ENCODE measurements around the gene RAC3. TPM values are rescaled to one million over a fixed set of nuclear protein-coding genes. Genes with fewer than 3 reads are reported as not detected.
A peak's percentile ranks its signal among the peaks of the same experiment; 100 is the strongest.

The RAC3 gene
- total RNA-seq, 4 donors from 2014 or later: 2.4 to 14.7 (median 5.4) TPM

DNA sequence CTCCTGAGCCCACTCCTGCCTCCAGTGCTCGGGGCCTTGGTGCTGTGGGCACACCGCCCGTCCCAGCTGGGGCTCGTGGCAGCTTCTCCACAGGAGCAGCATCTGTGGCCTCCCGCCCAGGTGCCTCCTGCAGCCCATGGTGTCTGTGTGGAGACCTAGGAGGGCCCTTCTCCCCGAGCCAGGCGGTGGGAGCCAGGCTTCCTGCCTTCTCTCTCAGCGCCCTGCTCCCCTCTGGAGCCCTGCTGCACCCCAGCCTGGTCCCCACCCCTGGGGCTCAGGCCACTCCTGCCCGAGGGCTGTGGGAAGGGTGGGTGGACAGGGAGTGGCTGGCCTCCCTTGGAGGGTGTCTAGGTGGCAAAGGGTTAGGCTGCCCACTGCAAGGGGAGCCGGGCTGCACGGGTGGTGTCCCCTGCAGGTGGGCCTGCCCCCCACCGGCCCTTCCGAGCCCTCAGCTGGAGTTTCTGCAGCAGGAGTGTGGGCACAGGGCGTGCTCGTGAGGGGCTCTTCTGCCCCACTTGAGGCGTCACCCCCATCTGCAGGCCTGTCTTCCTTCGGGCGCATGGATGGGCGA is 19.8 kb upstream of the RAC3 start:
- H3K9me3 ChIP-seq: no peaks in the 10 kb centered on the region
- TF ChIP-seq, protein P1, sequence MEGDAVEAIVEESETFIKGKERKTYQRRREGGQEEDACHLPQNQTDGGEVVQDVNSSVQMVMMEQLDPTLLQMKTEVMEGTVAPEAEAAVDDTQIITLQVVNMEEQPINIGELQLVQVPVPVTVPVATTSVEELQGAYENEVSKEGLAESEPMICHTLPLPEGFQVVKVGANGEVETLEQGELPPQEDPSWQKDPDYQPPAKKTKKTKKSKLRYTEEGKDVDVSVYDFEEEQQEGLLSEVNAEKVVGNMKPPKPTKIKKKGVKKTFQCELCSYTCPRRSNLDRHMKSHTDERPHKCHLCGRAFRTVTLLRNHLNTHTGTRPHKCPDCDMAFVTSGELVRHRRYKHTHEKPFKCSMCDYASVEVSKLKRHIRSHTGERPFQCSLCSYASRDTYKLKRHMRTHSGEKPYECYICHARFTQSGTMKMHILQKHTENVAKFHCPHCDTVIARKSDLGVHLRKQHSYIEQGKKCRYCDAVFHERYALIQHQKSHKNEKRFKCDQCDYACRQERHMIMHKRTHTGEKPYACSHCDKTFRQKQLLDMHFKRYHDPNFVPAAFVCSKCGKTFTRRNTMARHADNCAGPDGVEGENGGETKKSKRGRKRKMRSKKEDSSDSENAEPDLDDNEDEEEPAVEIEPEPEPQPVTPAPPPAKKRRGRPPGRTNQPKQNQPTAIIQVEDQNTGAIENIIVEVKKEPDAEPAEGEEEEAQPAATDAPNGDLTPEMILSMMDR (IDR thresholded peaks at IDR 0.05): no peak
- TF ChIP-seq EP300 (IDR thresholded peaks at IDR 0.05): no peak
- TF ChIP-seq POLR2A (IDR thresholded peaks at IDR 0.05): no peak
- DNase-seq (ENCODE audit: low spot score in 2 of 2): no peak
- H3K36me3 ChIP-seq: peaks cover 0 to 42% (median 0%) of the 10 kb centered on the region in 3 donors
- H3K27ac ChIP-seq: no peak overlapping the region
- no peaks in the 10 kb centered on the region for H3K27me3 ChIP-seq
- H3K4me3 ChIP-seq: no peak overlapping the region
- WGBS, 2 donors: 87 to 94% methylated on average over 17 to 19 of the region's 19 CpGs
- H3K4me1 ChIP-seq: peaks cover 0 to 29% (median 5%) of the 10 kb centered on the region in 4 donors

GRCh38 chr17:82012261-82012639 is 19.2 kb upstream of the RAC3 start:
- TF ChIP-seq POLR2A (IDR thresholded peaks at IDR 0.05): no peak
- no peak for TF ChIP-seq EP300 (IDR thresholded peaks at IDR 0.05)
- Histone ChIP-seq H3K27ac (peak overlapping the region in 1 of 4 donors; percentile 34), H3K4me3 (no peak overlapping the region), H3K36me3 (peaks cover 0 to 47% (median 0%) of the 10 kb centered on the region in 3 donors), H3K27me3 (no peaks in the 10 kb centered on the region), H3K9me3 (no peaks in the 10 kb centered on the region), H3K4me1 (peaks cover 0 to 24% (median 3%) of the 10 kb centered on the region in 4 donors)
- DNase-seq (ENCODE audit: low spot score in 2 of 2): no peak
- 51% methylated on average over 7 to 16 of the region's 20 CpGs for WGBS, 2 donors

- Histone ChIP-seq H3K27me3 (no peaks in the 10 kb centered on the region), H3K27ac (peak overlapping the region in 1 of 4 donors; percentile 34), H3K4me3 (no peak overlapping the region)
Measured at GRCh38 chr17:82012640-82013295, 18.7 kb upstream of the RAC3 start.

GRCh38 chr17:82013341-82013740 is 18.1 kb upstream of the RAC3 start:
- no peak overlapping the region for H3K4me3 ChIP-seq
- H3K27me3 ChIP-seq: no peaks in the 10 kb centered on the region
- 64 to 79% methylated on average over 13 to 22 of the region's 22 CpGs for WGBS, 2 donors

More at GRCh38 chr17:82012640-82013295, 18.7 kb upstream of the RAC3 start:
- Histone ChIP-seq H3K36me3 (peaks cover 0 to 52% (median 0%) of the 10 kb centered on the region in 3 donors), H3K4me1 (peaks cover 0 to 19% (median 3%) of the 10 kb centered on the region in 4 donors), H3K9me3 (no peaks in the 10 kb centered on the region)
- no peak for DNase-seq (ENCODE audit: low spot score in 2 of 2)
- TF ChIP-seq POLR2A (IDR thresholded peaks at IDR 0.05): no peak
- TF ChIP-seq, protein P1 (IDR thresholded peaks at IDR 0.05): no peak
- TF ChIP-seq EP300 (IDR thresholded peaks at IDR 0.05): no peak
- WGBS, 2 donors: 72 to 90% methylated on average over 7 to 16 of the region's 19 CpGs

GRCh38 chr17:82013772-82014321 is 17.6 kb upstream of the RAC3 start:
- H3K27ac ChIP-seq: no peak overlapping the region
- no peak overlapping the region for H3K4me3 ChIP-seq
- no peak for DNase-seq (ENCODE audit: low spot score in 2 of 2)
- no peak for TF ChIP-seq POLR2A (IDR thresholded peaks at IDR 0.05)
- TF ChIP-seq, protein P1 (IDR thresholded peaks at IDR 0.05): no peak
- no peak for TF ChIP-seq EP300 (IDR thresholded peaks at IDR 0.05)
- WGBS, 2 donors: 86 to 94% methylated on average over 11 to 16 of the region's 16 CpGs
- H3K9me3 ChIP-seq: no peaks in the 10 kb centered on the region
- H3K27me3 ChIP-seq: no peaks in the 10 kb centered on the region
- H3K4me1 ChIP-seq: peaks cover 0 to 8% (median 1%) of the 10 kb centered on the region in 4 donors
- H3K36me3 ChIP-seq: peaks cover 0 to 63% (median 0%) of the 10 kb centered on the region in 3 donors

More at GRCh38 chr17:82013341-82013740, 18.1 kb upstream of the RAC3 start:
- peaks cover 0 to 13% (median 3%) of the 10 kb centered on the region in 4 donors for H3K4me1 ChIP-seq
- TF ChIP-seq EP300 (IDR thresholded peaks at IDR 0.05): no peak
- TF ChIP-seq POLR2A (IDR thresholded peaks at IDR 0.05): no peak
- TF ChIP-seq, protein P1 (IDR thresholded peaks at IDR 0.05): no peak
- H3K27ac ChIP-seq: peak overlapping the region in 1 of 4 donors; percentile 20
- no peak for DNase-seq (ENCODE audit: low spot score in 2 of 2)
- H3K9me3 ChIP-seq: no peaks in the 10 kb centered on the region
- peaks cover 0 to 58% (median 0%) of the 10 kb centered on the region in 3 donors for H3K36me3 ChIP-seq

Data from tibial nerve (tissue), 4 donors.